Measurements from ENCODE around the gene DNPH1.

- TF ChIP-seq CTCF (IDR thresholded peaks at IDR 0.05): no peak
- no peak for TF ChIP-seq POLR2A (IDR thresholded peaks at IDR 0.05)
- no peak for TF ChIP-seq EP300 (IDR thresholded peaks at IDR 0.05)
Measured at GRCh38 chr6:43189776-43190304, 39.4 kb downstream of the DNPH1 start.

All from ovary (tissue), 3 donors.